ENCODE results near the gene CMTR1.

CMTR1 gene

GRCh38 chr6:37514321-37514771 lies 81.3 kb downstream of the CMTR1 start:
- DNase-seq, result no peak

GRCh38 chr6:37514837-37515236 lies 81.8 kb downstream of the CMTR1 start:
- DNase-seq, result peak in 1 of 2 experiments; percentile 24

- DNase-seq, result peak in 1 of 2 experiments; percentile 55
Measured at GRCh38 chr6:37515712-37516075, 82.7 kb downstream of the CMTR1 start.

GRCh38 chr6:37516076-37516919 lies 83.3 kb downstream of the CMTR1 start:
- peak; percentile 73 to 87 for DNase-seq

GRCh38 chr6:37516920-37517405 lies 83.9 kb downstream of the CMTR1 start:
- no peak for DNase-seq

- DNase-seq, result no peak
Measured at GRCh38 chr6:37517411-37517812, 84.4 kb downstream of the CMTR1 start.

GRCh38 chr6:37518116-37518515 lies 85.1 kb downstream of the CMTR1 start:
- DNase-seq, result no peak

GRCh38 chr6:37519461-37519860 lies 86.4 kb downstream of the CMTR1 start:
- DNase-seq, result no peak

GRCh38 chr6:37520926-37521325 lies 87.9 kb downstream of the CMTR1 start:
- no peak for DNase-seq

GRCh38 chr6:37521674-37522073 lies 88.7 kb downstream of the CMTR1 start:
- no peak for DNase-seq

- no peak for DNase-seq
Measured at GRCh38 chr6:37522836-37523235, 89.8 kb downstream of the CMTR1 start.

- no peak for DNase-seq
Measured at GRCh38 chr6:37523412-37523811, 90.4 kb downstream of the CMTR1 start.

GRCh38 chr6:37524025-37524969 lies 91.3 kb downstream of the CMTR1 start:
- no peak for DNase-seq

GRCh38 chr6:37524970-37525318 lies 91.9 kb downstream of the CMTR1 start:
- DNase-seq, result no peak

- DNase-seq, result no peak
Measured at GRCh38 chr6:37525460-37526357, 92.7 kb downstream of the CMTR1 start.

- no peak for DNase-seq
Measured at GRCh38 chr6:37528541-37528940, 95.5 kb downstream of the CMTR1 start.

GRCh38 chr6:37530297-37530696 lies 97.3 kb downstream of the CMTR1 start:
- no peak for DNase-seq

- no peak for DNase-seq
Measured at GRCh38 chr6:37531026-37531425, 98.0 kb downstream of the CMTR1 start.

All from NCI-H2081 (cell line).